ENCODE data around the gene GNLY.
"Not testable (repeated sequence)": the region's sequence is repeated elsewhere in the genome, so short reads cannot be mapped to it uniquely, and the experiment has no call there.

The GNLY gene

GRCh38 chr2:85659324-85659981 is 34.7 kb upstream of the GNLY start:
- TF ChIP-seq, protein P1, sequence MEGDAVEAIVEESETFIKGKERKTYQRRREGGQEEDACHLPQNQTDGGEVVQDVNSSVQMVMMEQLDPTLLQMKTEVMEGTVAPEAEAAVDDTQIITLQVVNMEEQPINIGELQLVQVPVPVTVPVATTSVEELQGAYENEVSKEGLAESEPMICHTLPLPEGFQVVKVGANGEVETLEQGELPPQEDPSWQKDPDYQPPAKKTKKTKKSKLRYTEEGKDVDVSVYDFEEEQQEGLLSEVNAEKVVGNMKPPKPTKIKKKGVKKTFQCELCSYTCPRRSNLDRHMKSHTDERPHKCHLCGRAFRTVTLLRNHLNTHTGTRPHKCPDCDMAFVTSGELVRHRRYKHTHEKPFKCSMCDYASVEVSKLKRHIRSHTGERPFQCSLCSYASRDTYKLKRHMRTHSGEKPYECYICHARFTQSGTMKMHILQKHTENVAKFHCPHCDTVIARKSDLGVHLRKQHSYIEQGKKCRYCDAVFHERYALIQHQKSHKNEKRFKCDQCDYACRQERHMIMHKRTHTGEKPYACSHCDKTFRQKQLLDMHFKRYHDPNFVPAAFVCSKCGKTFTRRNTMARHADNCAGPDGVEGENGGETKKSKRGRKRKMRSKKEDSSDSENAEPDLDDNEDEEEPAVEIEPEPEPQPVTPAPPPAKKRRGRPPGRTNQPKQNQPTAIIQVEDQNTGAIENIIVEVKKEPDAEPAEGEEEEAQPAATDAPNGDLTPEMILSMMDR (IDR thresholded peaks at IDR 0.05; ENCODE audit: borderline replicate concordance, insufficient read depth, low read depth, low read length) = no peak
- no peak overlapping the region for H3K4me3 ChIP-seq (ENCODE audit: low read depth, low read length)

- not testable (repeated sequence) for H3K4me3 ChIP-seq (ENCODE audit: low read depth, low read length)
Observed at GRCh38 chr2:85660301-85660700, 33.9 kb upstream of the GNLY start.

- TF ChIP-seq, protein P1 (IDR thresholded peaks at IDR 0.05; ENCODE audit: borderline replicate concordance, insufficient read depth, low read depth, low read length) = no peak
- no peak overlapping the region for H3K4me3 ChIP-seq (ENCODE audit: low read depth, low read length)
Observed at GRCh38 chr2:85660725-85661124, 33.4 kb upstream of the GNLY start.

DNA sequence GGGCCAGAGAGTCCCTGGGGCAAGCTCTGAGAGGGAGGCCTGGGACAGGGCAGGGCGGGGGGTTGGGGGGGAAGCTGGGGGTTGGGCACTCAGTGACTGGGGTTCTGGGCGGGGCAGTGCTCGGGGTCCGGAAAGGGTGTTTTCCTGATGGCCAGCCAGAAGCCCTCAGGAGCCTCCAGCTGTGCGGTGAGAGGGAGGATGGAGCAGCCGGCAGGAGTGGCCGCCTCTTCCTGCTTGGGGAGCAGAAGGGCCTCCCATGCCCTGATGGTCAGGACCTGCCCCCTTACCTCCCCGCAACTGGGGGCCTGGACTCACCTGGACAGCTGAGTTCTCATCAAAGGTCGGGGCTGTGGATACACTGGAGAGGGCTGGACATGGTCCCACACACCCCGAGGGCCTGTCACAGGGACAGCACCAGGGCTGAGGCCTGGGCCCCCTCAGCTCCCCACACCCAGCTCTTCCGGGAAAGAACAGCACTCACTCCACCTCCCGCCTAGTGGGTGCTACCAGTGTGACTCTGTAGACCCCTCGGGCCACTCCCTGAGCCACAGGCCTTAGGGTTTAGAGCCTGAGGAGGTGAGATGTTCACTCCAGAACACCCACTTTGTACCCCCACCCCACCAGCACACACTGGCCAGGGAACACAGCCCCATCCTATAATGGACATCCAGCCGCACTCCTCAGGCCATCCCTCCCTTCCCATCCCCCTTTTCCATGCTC is 32.9 kb upstream of the GNLY start:
- H3K4me3 ChIP-seq (ENCODE audit: low read depth, low read length) = no peak overlapping the region
- TF ChIP-seq, protein P1 (IDR thresholded peaks at IDR 0.05; ENCODE audit: borderline replicate concordance, insufficient read depth, low read depth, low read length) = no peak

GRCh38 chr2:85662899-85663593 is 31.1 kb upstream of the GNLY start:
- no peak overlapping the region for H3K4me3 ChIP-seq (ENCODE audit: low read depth, low read length)
- TF ChIP-seq, protein P1 (IDR thresholded peaks at IDR 0.05; ENCODE audit: borderline replicate concordance, insufficient read depth, low read depth, low read length) = no peak

DNA sequence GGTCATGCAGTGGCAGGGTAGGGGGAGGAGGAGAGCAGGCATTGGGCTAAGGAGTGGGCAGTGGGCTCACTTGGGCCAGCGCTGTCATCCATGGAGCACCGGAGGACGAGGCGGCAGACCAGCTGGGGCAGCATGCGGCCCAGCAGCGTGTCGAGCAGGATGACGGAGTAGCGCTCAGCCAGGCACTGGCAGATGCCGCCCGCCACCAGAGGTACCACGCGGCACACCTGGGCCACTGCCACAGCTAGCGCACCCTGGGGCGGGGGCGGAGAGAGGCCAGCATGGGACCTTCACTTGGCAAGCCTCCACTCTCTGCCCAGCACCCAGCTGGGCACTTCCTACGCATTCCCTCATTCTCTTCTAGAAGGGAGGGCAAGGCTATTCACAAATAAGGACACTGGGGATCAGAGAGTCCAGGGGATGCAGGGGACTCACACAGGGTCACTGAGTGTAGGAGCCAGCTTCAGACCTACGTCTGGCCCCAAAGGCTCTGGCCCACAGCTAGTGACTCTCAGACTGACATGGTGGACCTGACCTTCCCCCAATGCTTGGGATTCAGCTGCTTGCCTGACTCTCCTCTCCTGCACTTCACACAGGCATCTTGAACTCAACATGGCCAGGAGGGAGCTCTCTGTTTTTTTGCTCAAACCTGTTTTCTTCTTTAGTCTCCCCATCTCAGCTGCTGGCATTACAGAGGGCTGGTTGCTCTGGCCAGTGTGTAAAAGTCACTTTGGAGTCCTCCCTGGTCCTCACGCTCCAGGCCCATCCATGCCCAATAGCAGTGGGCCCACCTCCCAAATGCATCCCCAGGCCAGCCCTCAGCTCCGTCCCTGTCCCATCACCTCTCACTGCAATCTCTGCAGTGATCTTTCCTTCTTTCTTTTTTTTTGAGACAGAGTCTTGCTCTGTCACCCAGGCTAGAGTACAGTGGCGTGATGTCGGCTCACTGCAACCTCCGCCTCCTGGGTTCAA is 30.3 kb upstream of the GNLY start:
- no peak overlapping the region for H3K4me3 ChIP-seq (ENCODE audit: low read depth, low read length)
- TF ChIP-seq, protein P1 (IDR thresholded peaks at IDR 0.05; ENCODE audit: borderline replicate concordance, insufficient read depth, low read depth, low read length) = no peak

All from GM12875 (cell line).